GM19452 (cell line): ENCODE results near the gene PRICKLE2.

ENCODE experiments used
- ATAC-seq: cut with Tn5 transposase; IDR thresholded peaks from one replicate; pipeline ENCODE4 v1.9.1; 2021; ENCODE audit not compliant: unreplicated experiment

Gene PRICKLE2

GRCh38 chr3:64079369-64080150 is 145.7 kb downstream of the PRICKLE2 start:
- no peak for ATAC-seq

GRCh38 chr3:64078966-64079365 is 146.3 kb downstream of the PRICKLE2 start:
- no peak for ATAC-seq

GRCh38 chr3:64074895-64075679 is 150.2 kb downstream of the PRICKLE2 start:
- ATAC-seq: no peak

- no peak for ATAC-seq
These were observed 151.2 kb downstream of the PRICKLE2 start for GRCh38 chr3:64074060-64074459.

- no peak for ATAC-seq
These were observed 152.0 kb downstream of the PRICKLE2 start for GRCh38 chr3:64073158-64073761.

- ATAC-seq: no peak
These were observed 153.1 kb downstream of the PRICKLE2 start for GRCh38 chr3:64072126-64072525.

- no peak for ATAC-seq
These were observed 154.6 kb downstream of the PRICKLE2 start for GRCh38 chr3:64070704-64071103.

- no peak for ATAC-seq
These were observed 157.5 kb downstream of the PRICKLE2 start for GRCh38 chr3:64067506-64068346.

- ATAC-seq: no peak
These were observed 160.5 kb downstream of the PRICKLE2 start for GRCh38 chr3:64064804-64065203.

- no peak for ATAC-seq
These were observed 161.3 kb downstream of the PRICKLE2 start for GRCh38 chr3:64063983-64064438.

- no peak for ATAC-seq
These were observed 161.9 kb downstream of the PRICKLE2 start for GRCh38 chr3:64063207-64063982.

GRCh38 chr3:64061628-64062027 is 163.6 kb downstream of the PRICKLE2 start:
- no peak for ATAC-seq

GRCh38 chr3:64059484-64060175 is 165.6 kb downstream of the PRICKLE2 start:
- no peak for ATAC-seq

GRCh38 chr3:64058566-64058965 is 166.7 kb downstream of the PRICKLE2 start:
- ATAC-seq: no peak

- ATAC-seq: no peak
These were observed 168.0 kb downstream of the PRICKLE2 start for GRCh38 chr3:64057231-64057630.

- ATAC-seq: no peak
These were observed 168.6 kb downstream of the PRICKLE2 start for GRCh38 chr3:64056606-64057180.

- no peak for ATAC-seq
These were observed 170.2 kb downstream of the PRICKLE2 start for GRCh38 chr3:64055076-64055475.

GRCh38 chr3:64054488-64054887 is 170.8 kb downstream of the PRICKLE2 start:
- no peak for ATAC-seq

GRCh38 chr3:64053581-64053980 is 171.7 kb downstream of the PRICKLE2 start:
- ATAC-seq: no peak
